ENCODE data around the gene BOLA1. TPM values are rescaled to one million over a fixed set of nuclear protein-coding genes. Genes with fewer than 3 reads are reported as not detected.

Gene BOLA1
- 13.3 to 24.5 TPM (median 22.2 TPM) in 5 replicates for total RNA-seq (2022; extraction: Qiagen RNA extraction)

DNA sequence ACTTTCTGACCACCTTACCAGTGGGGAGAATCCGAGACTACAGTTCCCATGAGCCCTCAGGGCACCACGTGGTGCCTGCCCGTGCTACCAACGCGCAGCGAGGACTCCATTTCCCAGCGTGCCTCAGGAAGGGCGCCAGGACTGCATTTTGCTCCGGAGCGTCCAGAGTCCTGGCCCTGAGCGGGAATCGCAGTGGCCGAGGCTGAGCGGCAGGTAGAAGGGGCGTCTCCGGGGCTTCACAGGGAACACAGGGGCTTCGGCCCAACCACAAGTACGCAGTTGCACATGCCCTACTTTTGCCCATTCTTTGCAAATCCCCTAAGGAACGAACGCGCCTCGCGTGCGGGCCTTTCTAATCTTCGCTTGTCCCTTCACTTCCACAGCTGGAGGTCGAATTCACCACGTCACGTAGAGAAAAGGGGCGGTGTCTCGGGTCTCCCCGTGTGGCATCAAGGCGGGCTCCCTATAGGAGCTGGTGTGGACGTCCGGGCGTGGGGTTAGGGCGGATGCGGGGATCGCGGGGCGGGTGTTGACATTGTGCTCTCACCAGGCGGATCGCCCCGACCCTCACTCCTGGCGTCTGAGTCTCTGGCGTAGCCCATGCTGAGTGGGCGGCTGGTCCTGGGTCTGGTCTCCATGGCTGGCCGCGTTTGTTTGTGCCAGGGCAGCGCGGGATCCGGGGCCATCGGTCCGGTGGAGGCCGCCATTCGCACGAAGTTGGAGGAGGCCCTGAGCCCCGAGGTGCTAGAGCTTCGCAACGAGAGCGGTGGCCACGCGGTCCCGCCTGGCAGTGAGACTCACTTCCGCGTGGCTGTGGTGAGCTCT, at the start of gene BOLA1:
BOLA1 (plus strand) TSS at position 109 of the 825 bp plus-strand sequence; CDS start at position 601, 492 bp downstream.

DNA sequence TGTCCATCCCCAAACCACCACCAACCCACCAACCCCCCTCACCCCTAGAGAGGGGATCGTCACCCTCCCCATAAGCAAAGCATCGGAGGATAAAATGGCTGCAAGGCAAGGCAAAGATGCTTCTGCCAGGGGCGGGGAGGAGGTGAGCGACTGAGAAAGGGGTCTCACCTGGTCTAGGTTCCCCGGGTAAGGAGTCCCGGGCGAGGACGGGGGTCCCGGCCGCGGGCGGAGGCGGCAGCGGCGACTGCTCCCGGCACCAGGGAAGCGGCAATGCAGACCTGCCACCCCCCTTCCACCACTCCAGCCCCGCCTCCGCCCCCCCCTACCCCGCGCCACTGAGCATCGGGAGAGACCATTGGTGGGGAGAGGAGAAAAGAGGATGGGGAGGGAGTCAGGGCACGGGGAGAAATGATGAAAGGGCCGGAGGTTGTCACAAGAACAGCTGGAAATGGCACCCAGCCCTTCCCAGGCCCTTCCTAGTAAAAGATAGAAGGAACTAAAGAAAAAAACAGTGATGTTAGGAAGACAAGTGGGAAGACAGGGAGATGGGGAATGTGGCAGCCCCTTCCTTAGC, 18.3 kb downstream of the BOLA1 start, which contains the start of gene SV2A:
SV2A (minus strand) TSS at position 274 of the 574 bp plus-strand sequence. CDS start 4,004 bp downstream, outside the sequence.

DNA sequence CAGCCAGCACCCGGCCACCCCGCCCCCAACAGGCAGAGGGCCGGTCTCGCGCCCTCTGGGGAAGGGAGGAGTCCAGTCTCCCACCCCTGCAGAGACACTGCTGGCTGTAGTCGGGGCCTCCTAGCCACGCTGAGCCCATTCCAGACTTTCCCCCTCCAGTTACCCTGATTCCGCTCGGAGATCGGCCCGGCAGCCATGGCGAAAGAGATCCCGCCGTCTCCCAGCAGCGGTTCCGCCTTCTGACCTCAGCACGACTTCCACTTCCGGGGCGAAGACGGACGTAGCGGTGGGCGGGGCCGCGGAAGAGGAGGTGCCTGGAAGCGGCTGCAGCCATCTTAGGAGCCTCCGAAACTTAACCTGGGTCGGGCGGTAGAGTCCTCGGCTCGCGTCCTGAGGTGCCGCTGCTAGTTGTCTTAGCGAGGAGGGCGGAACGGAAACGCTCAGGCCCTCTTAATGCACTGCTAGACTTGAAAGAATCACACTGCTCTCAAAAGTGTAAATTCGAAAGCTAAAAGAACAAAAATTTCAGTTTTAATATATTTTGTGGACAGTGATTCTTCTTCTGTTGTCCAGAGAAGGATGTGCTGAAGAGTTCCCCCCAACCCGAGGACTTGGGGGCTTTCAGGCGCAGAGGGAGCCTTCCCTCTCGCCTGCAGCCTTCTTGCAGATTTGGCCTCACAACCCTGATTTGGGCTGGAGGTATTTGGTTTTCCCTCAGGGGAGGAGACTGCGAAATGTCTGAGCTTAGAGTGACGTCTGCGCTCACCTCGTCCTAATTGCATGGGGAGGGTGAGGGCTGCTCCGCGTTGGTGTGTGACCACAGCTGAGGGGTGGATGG, 28.4 kb downstream of the BOLA1 start, which contains the start of gene SF3B4:
SF3B4 (minus strand) TSS at position 241 of the 838 bp plus-strand sequence; CDS start at position 197, 44 bp downstream.

DNA sequence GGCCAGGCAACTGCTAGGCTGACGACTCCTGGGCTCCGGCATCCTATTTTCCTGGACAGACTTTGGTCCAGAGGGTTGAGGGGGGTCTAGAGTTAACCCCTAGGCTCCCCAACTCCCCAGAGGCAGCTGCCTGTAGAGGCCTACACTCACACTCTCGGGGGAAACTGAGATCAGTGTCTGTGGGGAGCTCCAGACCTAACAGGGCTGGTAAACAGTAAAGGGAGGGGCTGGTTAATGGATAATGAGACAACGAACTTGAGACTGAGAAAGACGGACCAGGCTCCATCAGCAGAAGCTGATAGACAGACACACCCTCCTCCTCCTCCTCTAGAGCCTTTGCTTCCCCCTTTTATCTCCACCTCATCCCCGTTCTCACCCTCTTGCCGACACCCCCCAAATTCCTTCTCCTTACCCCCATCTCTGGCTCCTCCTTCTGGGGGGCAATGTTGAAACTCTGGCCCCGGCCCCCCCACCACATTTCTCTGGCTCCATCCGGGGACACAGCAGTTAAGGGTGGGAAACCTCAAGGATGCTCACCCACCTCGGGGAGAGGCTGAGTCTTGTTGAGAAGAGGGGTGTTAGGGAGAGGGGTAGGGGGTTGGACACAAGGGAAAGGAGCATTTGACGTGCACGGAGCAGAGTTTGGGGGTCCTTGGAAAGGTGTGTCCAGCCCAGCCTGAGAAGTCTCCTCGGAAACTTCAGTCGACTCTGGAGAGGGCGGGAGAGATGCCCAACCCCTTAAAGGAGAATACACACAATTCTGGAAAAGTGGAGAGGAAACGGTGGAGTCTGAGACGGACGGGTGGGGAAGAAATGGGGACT, 37.0 kb downstream of the BOLA1 start, which contains the start of gene MTMR11:
MTMR11 (minus strand) TSS at position 710 of the 822 bp plus-strand sequence; CDS start at position 478, 232 bp downstream.

Other genes with a start within 250 kb of the BOLA1 start
- not detected in 5 replicates for gene FCGR1A, start 116.9 kb upstream of the BOLA1 start, total RNA-seq (2022; extraction: Qiagen RNA extraction)
- gene SV2A, start 18.3 kb downstream of the BOLA1 start, total RNA-seq (2022; extraction: Qiagen RNA extraction): 0.05 to 0.17 TPM (median 0.10 TPM) in 5 replicates
- 119 to 139 TPM (median 126 TPM) in 5 replicates for gene SF3B4, start 28.2 kb downstream of the BOLA1 start, total RNA-seq (2022; extraction: Qiagen RNA extraction)
- gene MTMR11, start 37.3 kb downstream of the BOLA1 start, total RNA-seq (2022; extraction: Qiagen RNA extraction): 7.3 to 9.8 TPM (median 8.1 TPM) in 5 replicates
- gene OTUD7B, start 111.2 kb downstream of the BOLA1 start, total RNA-seq (2022; extraction: Qiagen RNA extraction): 9.3 to 14.0 TPM (median 12.3 TPM) in 5 replicates
- gene VPS45, start 168.2 kb downstream of the BOLA1 start, total RNA-seq (2022; extraction: Qiagen RNA extraction): 14.8 to 17.4 TPM (median 15.9 TPM) in 5 replicates

All from A549 treated with Mapracorat at 1 μM for 4 hours (cell line).